ENCODE results near the gene PPM1L.

PPM1L gene

GRCh38 chr3:160921020-160921635 lies 165.1 kb downstream of the PPM1L start:
- Histone ChIP-seq H4K8ac (ENCODE audit: low read depth, low read length) (no peak overlapping the region), H2BK12ac (ENCODE audit: low read length) (no peak overlapping the region), H3K4me3 (ENCODE audit: low read depth, low read length) (no peak overlapping the region), H4K12ac (ENCODE audit: low read depth, low read length) (no peak overlapping the region), H3K79me1 (ENCODE audit: low read length) (no peaks in the 10 kb centered on the region), H3K9me3 (ENCODE audit: insufficient read depth, low read depth, low read length) (no peaks in the 10 kb centered on the region), H2BK5ac (ENCODE audit: low read depth, low read length, poor library complexity) (no peak overlapping the region), H3K79me2 (ENCODE audit: control insufficient read depth, insufficient read depth, low read length, poor library complexity) (no peaks in the 10 kb centered on the region), H2BK120ac (ENCODE audit: insufficient read depth, low read length, poor library complexity) (no peak overlapping the region), H3K14ac (ENCODE audit: low read length) (no peak overlapping the region), H3K4me1 (ENCODE audit: control insufficient read depth in 1 of 2, insufficient read depth in 2 of 2, low read length in 2 of 2) (no peaks in the 10 kb centered on the region), H3K27ac (ENCODE audit: low read depth, low read length) (no peak overlapping the region), H3K36me3 (ENCODE audit: control insufficient read depth in 1 of 2, insufficient read depth in 2 of 2, low read length in 2 of 2) (no peaks in the 10 kb centered on the region), H3K23ac (ENCODE audit: low read length) (no peak overlapping the region), H3K9ac (ENCODE audit: low read length) (no peak overlapping the region), H3K18ac (ENCODE audit: low read length) (no peak overlapping the region), H4K91ac (ENCODE audit: low read depth, low read length) (no peak overlapping the region), H3K27me3 (ENCODE audit: insufficient read depth, low read length) (no peaks in the 10 kb centered on the region), H3K4ac (ENCODE audit: low read depth, low read length) (no peak overlapping the region), H3K4me2 (ENCODE audit: low read length) (no peak overlapping the region), H2AFZ (ENCODE audit: insufficient read depth, low read length, poor library complexity) (no peak overlapping the region), H2AK5ac (ENCODE audit: low read length) (no peak overlapping the region)
- no CpG with 5 or more reads among the region's 4 CpGs for WGBS (ENCODE audit: extremely low coverage, insufficient coverage, insufficient read length)
- DNase-seq = peak; percentile 15 to 65

- H2BK120ac ChIP-seq (ENCODE audit: insufficient read depth, low read length, poor library complexity) = no peak overlapping the region
- H3K9ac ChIP-seq (ENCODE audit: low read length) = no peak overlapping the region
- no peak overlapping the region for H3K4me3 ChIP-seq (ENCODE audit: low read depth, low read length)
- H3K18ac ChIP-seq (ENCODE audit: low read length) = no peak overlapping the region
- H3K14ac ChIP-seq (ENCODE audit: low read length) = no peak overlapping the region
- no peak overlapping the region for H3K4ac ChIP-seq (ENCODE audit: low read depth, low read length)
- H3K79me2 ChIP-seq (ENCODE audit: control insufficient read depth, insufficient read depth, low read length, poor library complexity) = no peaks in the 10 kb centered on the region
- H3K27me3 ChIP-seq (ENCODE audit: insufficient read depth, low read length) = no peaks in the 10 kb centered on the region
- peaks cover 2% of the 10 kb centered on the region for H3K9me3 ChIP-seq (ENCODE audit: insufficient read depth, low read depth, low read length)
- no peaks in the 10 kb centered on the region for H3K79me1 ChIP-seq (ENCODE audit: low read length)
- no peak overlapping the region for H3K23ac ChIP-seq (ENCODE audit: low read length)
- H4K91ac ChIP-seq (ENCODE audit: low read depth, low read length) = no peak overlapping the region
- H2AFZ ChIP-seq (ENCODE audit: insufficient read depth, low read length, poor library complexity) = no peak overlapping the region
- no CpG with 5 or more reads among the region's 1 CpG for WGBS (ENCODE audit: extremely low coverage, insufficient coverage, insufficient read length)
- no peak overlapping the region for H4K8ac ChIP-seq (ENCODE audit: low read depth, low read length)
- no peaks in the 10 kb centered on the region for H3K4me1 ChIP-seq (ENCODE audit: control insufficient read depth in 1 of 2, insufficient read depth in 2 of 2, low read length in 2 of 2)
- no peak overlapping the region for H4K12ac ChIP-seq (ENCODE audit: low read depth, low read length)
- no peak overlapping the region for H2AK5ac ChIP-seq (ENCODE audit: low read length)
- no peaks in the 10 kb centered on the region for H3K36me3 ChIP-seq (ENCODE audit: control insufficient read depth in 1 of 2, insufficient read depth in 2 of 2, low read length in 2 of 2)
- H2BK12ac ChIP-seq (ENCODE audit: low read length) = no peak overlapping the region
- no peak overlapping the region for H3K4me2 ChIP-seq (ENCODE audit: low read length)
- DNase-seq = no peak
- H2BK5ac ChIP-seq (ENCODE audit: low read depth, low read length, poor library complexity) = no peak overlapping the region
- H3K27ac ChIP-seq (ENCODE audit: low read depth, low read length) = no peak overlapping the region
These were observed 168.7 kb downstream of the PPM1L start for GRCh38 chr3:160924776-160925175.

GRCh38 chr3:160927620-160928019 lies 171.6 kb downstream of the PPM1L start:
- H4K91ac ChIP-seq (ENCODE audit: low read depth, low read length) = no peak overlapping the region
- no peak overlapping the region for H3K4ac ChIP-seq (ENCODE audit: low read depth, low read length)
- no peak overlapping the region for H2BK120ac ChIP-seq (ENCODE audit: insufficient read depth, low read length, poor library complexity)
- no peaks in the 10 kb centered on the region for H3K4me1 ChIP-seq (ENCODE audit: control insufficient read depth in 1 of 2, insufficient read depth in 2 of 2, low read length in 2 of 2)
- no peaks in the 10 kb centered on the region for H3K79me2 ChIP-seq (ENCODE audit: control insufficient read depth, insufficient read depth, low read length, poor library complexity)
- no peak overlapping the region for H4K12ac ChIP-seq (ENCODE audit: low read depth, low read length)
- no peak for DNase-seq
- H4K8ac ChIP-seq (ENCODE audit: low read depth, low read length) = no peak overlapping the region
- H3K23ac ChIP-seq (ENCODE audit: low read length) = no peak overlapping the region
- no peak overlapping the region for H2AFZ ChIP-seq (ENCODE audit: insufficient read depth, low read length, poor library complexity)
- no CpG with 5 or more reads among the region's 10 CpGs for WGBS (ENCODE audit: extremely low coverage, insufficient coverage, insufficient read length)
- no peaks in the 10 kb centered on the region for H3K79me1 ChIP-seq (ENCODE audit: low read length)
- H3K14ac ChIP-seq (ENCODE audit: low read length) = no peak overlapping the region
- no peak overlapping the region for H3K27ac ChIP-seq (ENCODE audit: low read depth, low read length)
- no peak overlapping the region for H3K9ac ChIP-seq (ENCODE audit: low read length)
- no peak overlapping the region for H3K4me2 ChIP-seq (ENCODE audit: low read length)
- no peak overlapping the region for H2BK12ac ChIP-seq (ENCODE audit: low read length)
- H3K18ac ChIP-seq (ENCODE audit: low read length) = no peak overlapping the region
- H3K9me3 ChIP-seq (ENCODE audit: insufficient read depth, low read depth, low read length) = peaks cover 2% of the 10 kb centered on the region
- H3K27me3 ChIP-seq (ENCODE audit: insufficient read depth, low read length) = no peaks in the 10 kb centered on the region
- H2AK5ac ChIP-seq (ENCODE audit: low read length) = no peak overlapping the region
- no peaks in the 10 kb centered on the region for H3K36me3 ChIP-seq (ENCODE audit: control insufficient read depth in 1 of 2, insufficient read depth in 2 of 2, low read length in 2 of 2)
- H3K4me3 ChIP-seq (ENCODE audit: low read depth, low read length) = no peak overlapping the region
- no peak overlapping the region for H2BK5ac ChIP-seq (ENCODE audit: low read depth, low read length, poor library complexity)

- Histone ChIP-seq H2AK5ac (ENCODE audit: low read length) (no peak overlapping the region), H4K12ac (ENCODE audit: low read depth, low read length) (no peak overlapping the region), H3K9me3 (ENCODE audit: insufficient read depth, low read depth, low read length) (peaks cover 2% of the 10 kb centered on the region), H2AFZ (ENCODE audit: insufficient read depth, low read length, poor library complexity) (no peak overlapping the region), H3K4ac (ENCODE audit: low read depth, low read length) (no peak overlapping the region), H2BK5ac (ENCODE audit: low read depth, low read length, poor library complexity) (no peak overlapping the region), H3K79me2 (ENCODE audit: control insufficient read depth, insufficient read depth, low read length, poor library complexity) (no peaks in the 10 kb centered on the region), H3K27ac (ENCODE audit: low read depth, low read length) (no peak overlapping the region), H4K8ac (ENCODE audit: low read depth, low read length) (no peak overlapping the region), H3K18ac (ENCODE audit: low read length) (no peak overlapping the region), H3K4me1 (ENCODE audit: control insufficient read depth in 1 of 2, insufficient read depth in 2 of 2, low read length in 2 of 2) (no peaks in the 10 kb centered on the region), H3K14ac (ENCODE audit: low read length) (no peak overlapping the region), H3K79me1 (ENCODE audit: low read length) (no peaks in the 10 kb centered on the region), H2BK12ac (ENCODE audit: low read length) (no peak overlapping the region), H3K9ac (ENCODE audit: low read length) (no peak overlapping the region), H2BK120ac (ENCODE audit: insufficient read depth, low read length, poor library complexity) (no peak overlapping the region), H4K91ac (ENCODE audit: low read depth, low read length) (no peak overlapping the region), H3K4me3 (ENCODE audit: low read depth, low read length) (no peak overlapping the region), H3K36me3 (ENCODE audit: control insufficient read depth in 1 of 2, insufficient read depth in 2 of 2, low read length in 2 of 2) (no peaks in the 10 kb centered on the region), H3K27me3 (ENCODE audit: insufficient read depth, low read length) (no peaks in the 10 kb centered on the region), H3K23ac (ENCODE audit: low read length) (no peak overlapping the region), H3K4me2 (ENCODE audit: low read length) (no peak overlapping the region)
- no CpG with 5 or more reads among the region's 5 CpGs for WGBS (ENCODE audit: extremely low coverage, insufficient coverage, insufficient read length)
- DNase-seq = peak in 1 of 2 donors; percentile 30
These were observed 172.2 kb downstream of the PPM1L start for GRCh38 chr3:160928183-160928726.

Measured in trophoblast cell (in vitro differentiated cells and primary cell).